Esophagus mucosa (tissue), 1 donor: Measurements from ENCODE around the gene INO80E. TPM values are rescaled to one million over a fixed set of nuclear protein-coding genes. Genes with fewer than 3 reads are reported as not detected.
A peak's percentile ranks its signal among the peaks of the same experiment; 100 is the strongest.

Experiments
- ATAC-seq: fragments of 200-7000 bp; cut with Tn5 transposase; one replicate; pipeline ENCODE4 v1.9.1; 2020
- total RNA-seq: library from RNA; stranded (reverse); gene quantifications from one replicate; pipeline ENCODE4 v1.2.4, GENCODE V29; 2023
- donor health status: DM: yes; HTN: yes; CAD: no.

The INO80E gene
- total RNA-seq, 1 donor from 2014 or later: 37.0 TPM

- ATAC-seq: no peak
Measured at GRCh38 chr16:29993191-29993902, 2.7 kb upstream of the INO80E start.

GRCh38 chr16:29993903-29994599, 2.0 kb upstream of the INO80E start:
- ATAC-seq: no peak

- ATAC-seq: peak; percentile 71
Measured at GRCh38 chr16:29994600-29995323, 1.3 kb upstream of the INO80E start.

GRCh38 chr16:29995324-29995910, 624 bp upstream of the INO80E start, which contains the start of gene HIRIP3:
TSS of gene HIRIP3 (minus strand) at chr16:29995617. CDS start at chr16:29995605, 12 bp downstream.
- peak; percentile 62 for ATAC-seq

- no peak for ATAC-seq
Measured at GRCh38 chr16:29996766-29997250, 767 bp downstream of the INO80E start.

- no peak for ATAC-seq
Measured at GRCh38 chr16:29999605-30000004, 3.6 kb downstream of the INO80E start.

- ATAC-seq: no peak
Measured at GRCh38 chr16:30000735-30001631, 4.9 kb downstream of the INO80E start.

- no peak for ATAC-seq
Measured at GRCh38 chr16:30002614-30003346, 6.7 kb downstream of the INO80E start.

- no peak for ATAC-seq
Measured at GRCh38 chr16:30003670-30004423, 7.8 kb downstream of the INO80E start.

GRCh38 chr16:30004424-30004776, 8.4 kb downstream of the INO80E start:
- no peak for ATAC-seq

GRCh38 chr16:30004811-30005242, 8.8 kb downstream of the INO80E start:
- no peak for ATAC-seq

GRCh38 chr16:30005341-30006094, 9.5 kb downstream of the INO80E start:
- ATAC-seq: no peak

GRCh38 chr16:30006095-30006473, 10.0 kb downstream of the INO80E start:
- no peak for ATAC-seq

- no peak for ATAC-seq
Measured at GRCh38 chr16:30006659-30007377, 10.8 kb downstream of the INO80E start.

- ATAC-seq: no peak
Measured at GRCh38 chr16:30007378-30007895, 11.4 kb downstream of the INO80E start.

GRCh38 chr16:30009085-30009862, 13.2 kb downstream of the INO80E start:
- no peak for ATAC-seq

- peak; percentile 5 for ATAC-seq
Measured at GRCh38 chr16:30009990-30010843, 14.2 kb downstream of the INO80E start.
